HEK293 (cell line): ENCODE data around the gene CYP26B1.

ENCODE experiments used
- CTCF ChIA-PET: fragments of 350-600 bp; formaldehyde crosslinking; extraction: SDS; loops from one replicate; lab custom pipeline; 2021; ENCODE audit warnings: antibody characterized with exemption; lab: Yijun Ruan, JAX
- POLR2A ChIA-PET: fragments of 300-600 bp; formaldehyde crosslinking; extraction: SDS; loops from one replicate; lab custom pipeline; 2020; ENCODE audit warnings: antibody characterized with exemption, inconsistent platforms; lab: Yijun Ruan, JAX
- H3K27ac ChIP-seq: fragments of 200-500 bp; sonication (Bioruptor generic); 2 replicates; pipeline ENCODE4 v1.5.1; 2014; ENCODE audit warnings: low read depth, low read length, control low read depth, inconsistent platforms; ENCODE audit errors: extremely low read depth
- H3K36me3 ChIP-seq, 2 experiments: fragments of 200-500 bp in 1 of 2; sonication (Bioruptor generic) in 1 of 2; 1 replicate in 1 of 2; 2 replicates in 1 of 2; pipeline ENCODE4 v1.5.1; 2014 to 2017; ENCODE audit warnings: inconsistent platforms in 2 of 2, low read length in 2 of 2; ENCODE audit not compliant: control insufficient read depth in 2 of 2, insufficient read depth in 1 of 2
- H3K4me1 ChIP-seq: fragments of 200-500 bp; sonication (Bioruptor generic); 2 replicates; pipeline ENCODE4 v1.5.1; 2014; ENCODE audit warnings: mild to moderate bottlenecking, low read length, inconsistent platforms; ENCODE audit not compliant: control insufficient read depth, insufficient read depth
- H3K4me3 ChIP-seq: 2 replicates; pipeline ENCODE4 v1.5.1; 2011; ENCODE audit warnings: low read depth, mild to moderate bottlenecking, control low read depth, low read length, moderate library complexity
- H3K9me3 ChIP-seq: fragments of 200-500 bp; sonication (Bioruptor generic); 2 replicates; pipeline ENCODE4 v1.5.1; 2014; ENCODE audit warnings: low read depth, low read length, inconsistent platforms; ENCODE audit not compliant: control insufficient read depth, insufficient read depth
- BCL6B ChIP-seq: fragments of 450-650 bp; formaldehyde crosslinking; IDR thresholded peaks from 2 replicates; pipeline ENCODE4 v1.5.1; 2017; ENCODE audit warnings: missing biosample characterization, missing genetic modification characterization
- GLIS2 ChIP-seq: fragments of 450-650 bp; formaldehyde crosslinking; IDR thresholded peaks from 2 replicates; pipeline ENCODE4 v1.5.1; 2016; ENCODE audit warnings: missing biosample characterization, missing genetic modification characterization
- KLF16 ChIP-seq: fragments of 450-650 bp; formaldehyde crosslinking; IDR thresholded peaks from 2 replicates; pipeline ENCODE4 v1.5.1; 2017; ENCODE audit warnings: missing biosample characterization, missing genetic modification characterization
- KLF7 ChIP-seq: fragments of 450-650 bp; formaldehyde crosslinking; IDR thresholded peaks from 2 replicates; pipeline ENCODE4 v1.5.1; 2016; ENCODE audit warnings: missing biosample characterization, missing genetic modification characterization, borderline replicate concordance
- KLF8 ChIP-seq: fragments of 450-650 bp; formaldehyde crosslinking; IDR thresholded peaks from 2 replicates; pipeline ENCODE4 v1.5.1; 2016; ENCODE audit warnings: missing biosample characterization, missing genetic modification characterization
- PRDM10 ChIP-seq: fragments of 450-650 bp; formaldehyde crosslinking; IDR thresholded peaks from 2 replicates; pipeline ENCODE4 v1.5.1; 2016; ENCODE audit warnings: missing biosample characterization, missing genetic modification characterization
- ZBTB21 ChIP-seq: fragments of 450-650 bp; formaldehyde crosslinking; IDR thresholded peaks from 2 replicates; pipeline ENCODE4 v1.5.1; 2017; ENCODE audit warnings: missing biosample characterization, missing genetic modification characterization
- ZBTB7A ChIP-seq: fragments of 450-650 bp; formaldehyde crosslinking; IDR thresholded peaks from 2 replicates; pipeline ENCODE4 v1.5.1; 2016; ENCODE audit warnings: low read depth, missing biosample characterization, missing genetic modification characterization
- ZFP69B ChIP-seq: fragments of 450-650 bp; formaldehyde crosslinking; IDR thresholded peaks from 2 replicates; pipeline ENCODE4 v1.5.1; 2016; ENCODE audit warnings: missing biosample characterization, missing genetic modification characterization
- ZNF169 ChIP-seq: fragments of 450-650 bp; formaldehyde crosslinking; IDR thresholded peaks from 2 replicates; pipeline ENCODE4 v1.5.1; 2016; ENCODE audit warnings: missing biosample characterization, missing genetic modification characterization
- ZNF23 ChIP-seq: fragments of 450-650 bp; formaldehyde crosslinking; IDR thresholded peaks from 2 replicates; pipeline ENCODE4 v1.5.1; 2016; ENCODE audit warnings: missing biosample characterization, missing genetic modification characterization, borderline replicate concordance
- ZNF248 ChIP-seq: fragments of 450-650 bp; formaldehyde crosslinking; IDR thresholded peaks from 2 replicates; pipeline ENCODE4 v1.5.1; 2017; ENCODE audit warnings: missing biosample characterization, missing genetic modification characterization
- ZNF335 ChIP-seq: fragments of 450-650 bp; formaldehyde crosslinking; conservative IDR thresholded peaks from 2 replicates; pipeline ENCODE4 v1.5.1; 2016; ENCODE audit warnings: missing biosample characterization, missing genetic modification characterization
- ZNF433 ChIP-seq: fragments of 450-650 bp; formaldehyde crosslinking; IDR thresholded peaks from 2 replicates; pipeline ENCODE4 v1.5.1; 2016; ENCODE audit warnings: missing biosample characterization, missing genetic modification characterization, low read depth
- ZNF747 ChIP-seq: fragments of 450-650 bp; formaldehyde crosslinking; IDR thresholded peaks from 2 replicates; pipeline ENCODE4 v1.5.1; 2016; ENCODE audit warnings: missing biosample characterization, missing genetic modification characterization
- ZXDB ChIP-seq: fragments of 450-650 bp; formaldehyde crosslinking; IDR thresholded peaks from 2 replicates; pipeline ENCODE4 v1.5.1; 2016; ENCODE audit warnings: missing biosample characterization, missing genetic modification characterization
- TF ChIP-seq, protein P1 (sequence below): fragments of 450-650 bp; formaldehyde crosslinking; IDR thresholded peaks from 2 replicates; pipeline ENCODE4 v1.5.1; 2016; ENCODE audit warnings: missing biosample characterization, missing genetic modification characterization
- TF ChIP-seq, protein P2 (sequence below): fragments of 450-650 bp; IDR thresholded peaks from 2 replicates; pipeline ENCODE4 v1.5.1; 2018; ENCODE audit warnings: missing biosample characterization, mild to moderate bottlenecking, missing genetic modification characterization
- TF ChIP-seq, protein P3 (sequence below): fragments of 450-650 bp; formaldehyde crosslinking; IDR thresholded peaks from 2 replicates; pipeline ENCODE4 v1.5.1; 2016; ENCODE audit warnings: missing biosample characterization, missing genetic modification characterization
- TF ChIP-seq, protein P4 (sequence below): fragments of 450-650 bp; formaldehyde crosslinking; IDR thresholded peaks from 2 replicates; pipeline ENCODE4 v1.5.1; 2016; ENCODE audit warnings: missing biosample characterization, missing genetic modification characterization

Gene CYP26B1

DNA sequence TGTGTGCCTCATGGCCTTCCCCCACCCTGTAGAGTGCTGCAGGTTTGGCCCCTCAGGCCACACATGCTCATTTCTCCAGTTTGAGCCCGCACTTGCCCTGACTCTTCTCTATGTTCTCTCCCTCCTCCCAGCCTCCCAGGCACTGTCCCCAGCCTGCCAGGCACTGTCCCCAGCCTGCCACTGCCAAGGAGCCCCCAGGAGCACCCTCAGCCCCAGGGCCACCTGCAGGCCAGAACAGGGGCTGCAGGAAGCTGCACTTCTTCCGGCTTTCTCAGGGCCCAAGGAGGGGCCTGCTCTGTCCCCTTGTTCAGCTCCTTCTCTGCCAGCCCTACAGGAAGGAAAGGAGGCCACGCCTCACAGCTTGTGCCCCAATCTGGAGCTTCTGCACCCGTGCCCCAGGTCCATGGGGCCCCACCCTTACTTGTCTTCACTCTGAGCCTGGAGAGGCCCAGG lies 31.6 kb downstream of the CYP26B1 start:
- Histone ChIP-seq H3K36me3 (no peaks in the 10 kb centered on the region), H3K9me3 (no peaks in the 10 kb centered on the region), H3K4me1 (peaks cover 7% of the 10 kb centered on the region; the same call in 1 of the 2 replicates), H3K4me3 (no peak overlapping the region)
- ChIA-PET POLR2A (interaction anchor here (1.3 to 1.5 kb wide), 2 partner anchors 29 to 32 kb away, joined by 3 to 5 read pairs; no protein-coding TSS in a partner anchor), CTCF (interaction anchor here (0.5 to 1.9 kb wide), 9 partner anchors 12 to 575 kb away, joined by 3 to 8 read pairs (median 3); no protein-coding TSS in a partner anchor)
- TF ChIP-seq, protein P1, sequence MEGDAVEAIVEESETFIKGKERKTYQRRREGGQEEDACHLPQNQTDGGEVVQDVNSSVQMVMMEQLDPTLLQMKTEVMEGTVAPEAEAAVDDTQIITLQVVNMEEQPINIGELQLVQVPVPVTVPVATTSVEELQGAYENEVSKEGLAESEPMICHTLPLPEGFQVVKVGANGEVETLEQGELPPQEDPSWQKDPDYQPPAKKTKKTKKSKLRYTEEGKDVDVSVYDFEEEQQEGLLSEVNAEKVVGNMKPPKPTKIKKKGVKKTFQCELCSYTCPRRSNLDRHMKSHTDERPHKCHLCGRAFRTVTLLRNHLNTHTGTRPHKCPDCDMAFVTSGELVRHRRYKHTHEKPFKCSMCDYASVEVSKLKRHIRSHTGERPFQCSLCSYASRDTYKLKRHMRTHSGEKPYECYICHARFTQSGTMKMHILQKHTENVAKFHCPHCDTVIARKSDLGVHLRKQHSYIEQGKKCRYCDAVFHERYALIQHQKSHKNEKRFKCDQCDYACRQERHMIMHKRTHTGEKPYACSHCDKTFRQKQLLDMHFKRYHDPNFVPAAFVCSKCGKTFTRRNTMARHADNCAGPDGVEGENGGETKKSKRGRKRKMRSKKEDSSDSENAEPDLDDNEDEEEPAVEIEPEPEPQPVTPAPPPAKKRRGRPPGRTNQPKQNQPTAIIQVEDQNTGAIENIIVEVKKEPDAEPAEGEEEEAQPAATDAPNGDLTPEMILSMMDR (tag by site-specific recombination) = 0 out of 2 replicates have a peak, but pooled peaks have one; percentile 8
- TF ChIP-seq KLF8 (tag by site-specific recombination) (no peak), ZNF335 (tag by site-specific recombination) (0 out of 2 replicates have a peak, but pooled peaks have one; percentile 2), BCL6B (tag by site-specific recombination) (no peak)
- TF ChIP-seq, all 188 proteins: peak for 2
- no peak overlapping the region for H3K27ac ChIP-seq

DNA sequence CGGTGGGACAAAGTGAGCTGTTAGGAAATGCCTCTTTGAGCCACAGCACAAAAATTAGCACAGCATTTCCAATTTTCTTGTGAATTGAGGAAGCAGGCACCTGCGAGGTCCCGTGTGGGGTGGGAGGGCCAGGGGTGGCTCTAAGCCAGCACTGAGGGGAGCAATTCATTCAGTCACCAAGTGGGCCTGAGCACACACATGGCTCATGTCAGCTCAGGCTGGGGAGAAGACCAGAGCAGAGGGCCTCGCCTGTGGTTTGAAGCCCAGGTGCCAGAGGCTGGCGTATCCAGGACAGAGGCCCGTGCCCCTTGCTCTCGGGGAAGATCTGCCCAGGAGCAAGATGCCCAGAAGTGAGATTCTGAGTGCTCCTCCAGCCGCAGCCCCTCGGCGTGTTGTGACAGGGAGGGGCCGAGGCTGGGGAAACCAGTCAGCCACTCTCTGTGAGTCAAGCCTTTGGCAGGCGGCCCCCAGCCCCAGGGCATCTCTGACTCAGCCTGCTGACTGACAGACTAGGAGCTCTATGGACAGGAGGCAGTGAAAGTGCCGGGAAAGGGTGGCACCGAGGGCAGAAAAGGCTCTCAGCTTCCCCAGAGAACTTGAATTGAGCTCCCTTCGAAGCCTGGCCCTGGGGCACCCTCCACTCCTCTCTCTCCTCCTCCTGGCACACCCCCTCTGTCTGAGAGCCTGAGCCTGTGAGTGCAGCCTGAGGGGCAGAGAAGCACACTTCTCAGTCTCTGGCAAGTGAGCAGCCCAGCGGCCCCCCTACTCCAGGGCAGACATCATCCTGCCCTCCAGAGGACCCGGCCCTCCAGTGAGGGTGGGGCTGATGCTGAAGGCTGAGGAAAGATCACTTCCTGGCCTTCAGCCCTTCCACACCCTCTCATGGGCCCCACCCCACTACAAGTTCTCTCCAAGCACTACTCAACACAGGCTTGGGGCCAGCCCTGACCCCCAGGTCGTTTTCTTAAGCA lies 32.3 kb downstream of the CYP26B1 start:
- Histone ChIP-seq H3K36me3 (no peaks in the 10 kb centered on the region), H3K4me1 (peaks cover 7% of the 10 kb centered on the region; the same call in 1 of the 2 replicates), H3K27ac (0 out of 2 replicates have a peak overlapping the region, but pooled peaks have one; percentile 16), H3K4me3 (no peak overlapping the region), H3K9me3 (no peaks in the 10 kb centered on the region)
- CTCF ChIA-PET = interaction anchor here (0.6 to 1.9 kb wide), 12 partner anchors 13 to 564 kb away, joined by 3 to 8 read pairs (median 4); no protein-coding TSS in a partner anchor
- POLR2A ChIA-PET = interaction anchor here (0.6 to 1.5 kb wide), 4 partner anchors 16 to 528 kb away, joined by 3 to 5 read pairs (median 4); no protein-coding TSS in a partner anchor
- TF ChIP-seq KLF7 (tag by site-specific recombination) (no peak), ZNF169 (no peak), ZNF747 (tag by site-specific recombination) (no peak), ZNF248 (tag by site-specific recombination) (no peak), ZNF23 (tag by site-specific recombination) (no peak), ZBTB7A (no peak), ZNF433 (tag by site-specific recombination) (no peak), ZFP69B (tag by site-specific recombination) (no peak), PRDM10 (tag by site-specific recombination) (peak; percentile 65), GLIS2 (tag by site-specific recombination) (peak; percentile 12; the same call in 1 of the 2 replicates), ZBTB21 (tag by site-specific recombination) (no peak), ZXDB (no peak), KLF16 (tag by site-specific recombination) (0 out of 2 replicates have a peak, but pooled peaks have one; percentile 29)
- TF ChIP-seq, protein P2, sequence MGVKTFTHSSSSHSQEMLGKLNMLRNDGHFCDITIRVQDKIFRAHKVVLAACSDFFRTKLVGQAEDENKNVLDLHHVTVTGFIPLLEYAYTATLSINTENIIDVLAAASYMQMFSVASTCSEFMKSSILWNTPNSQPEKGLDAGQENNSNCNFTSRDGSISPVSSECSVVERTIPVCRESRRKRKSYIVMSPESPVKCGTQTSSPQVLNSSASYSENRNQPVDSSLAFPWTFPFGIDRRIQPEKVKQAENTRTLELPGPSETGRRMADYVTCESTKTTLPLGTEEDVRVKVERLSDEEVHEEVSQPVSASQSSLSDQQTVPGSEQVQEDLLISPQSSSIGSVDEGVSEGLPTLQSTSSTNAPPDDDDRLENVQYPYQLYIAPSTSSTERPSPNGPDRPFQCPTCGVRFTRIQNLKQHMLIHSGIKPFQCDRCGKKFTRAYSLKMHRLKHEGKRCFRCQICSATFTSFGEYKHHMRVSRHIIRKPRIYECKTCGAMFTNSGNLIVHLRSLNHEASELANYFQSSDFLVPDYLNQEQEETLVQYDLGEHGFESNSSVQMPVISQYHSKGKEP = no peak
- TF ChIP-seq, protein P3, sequence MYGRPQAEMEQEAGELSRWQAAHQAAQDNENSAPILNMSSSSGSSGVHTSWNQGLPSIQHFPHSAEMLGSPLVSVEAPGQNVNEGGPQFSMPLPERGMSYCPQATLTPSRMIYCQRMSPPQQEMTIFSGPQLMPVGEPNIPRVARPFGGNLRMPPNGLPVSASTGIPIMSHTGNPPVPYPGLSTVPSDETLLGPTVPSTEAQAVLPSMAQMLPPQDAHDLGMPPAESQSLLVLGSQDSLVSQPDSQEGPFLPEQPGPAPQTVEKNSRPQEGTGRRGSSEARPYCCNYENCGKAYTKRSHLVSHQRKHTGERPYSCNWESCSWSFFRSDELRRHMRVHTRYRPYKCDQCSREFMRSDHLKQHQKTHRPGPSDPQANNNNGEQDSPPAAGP (tag by site-specific recombination) = peak; percentile 40; the same call in 1 of the 2 replicates
- TF ChIP-seq, protein P4, sequence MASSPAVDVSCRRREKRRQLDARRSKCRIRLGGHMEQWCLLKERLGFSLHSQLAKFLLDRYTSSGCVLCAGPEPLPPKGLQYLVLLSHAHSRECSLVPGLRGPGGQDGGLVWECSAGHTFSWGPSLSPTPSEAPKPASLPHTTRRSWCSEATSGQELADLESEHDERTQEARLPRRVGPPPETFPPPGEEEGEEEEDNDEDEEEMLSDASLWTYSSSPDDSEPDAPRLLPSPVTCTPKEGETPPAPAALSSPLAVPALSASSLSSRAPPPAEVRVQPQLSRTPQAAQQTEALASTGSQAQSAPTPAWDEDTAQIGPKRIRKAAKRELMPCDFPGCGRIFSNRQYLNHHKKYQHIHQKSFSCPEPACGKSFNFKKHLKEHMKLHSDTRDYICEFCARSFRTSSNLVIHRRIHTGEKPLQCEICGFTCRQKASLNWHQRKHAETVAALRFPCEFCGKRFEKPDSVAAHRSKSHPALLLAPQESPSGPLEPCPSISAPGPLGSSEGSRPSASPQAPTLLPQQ (tag by site-specific recombination) = no peak
